Activated CD8-positive, alpha-beta memory T cell treated with anti-CD3 and anti-CD28 coated beads, Interleukin-2, amount 10 ng/mL, durations not matched to agents 7 days and 5 days (primary cell): ENCODE data around the gene RPL21. TPM values are rescaled to one million over a fixed set of nuclear protein-coding genes. Genes with fewer than 3 reads are reported as not detected.
"Not testable (repeated sequence)": the region's sequence is repeated elsewhere in the genome, so short reads cannot be mapped to it uniquely, and the experiment has no call there.

Experiments
- ATAC-seq: fragments of 150-1000 bp; cut with Tn5 transposase; one replicate; pipeline ENCODE4 v1.10.0; 2021; ENCODE audit warnings: moderate library complexity
- CTCF ChIA-PET: fragments of 350-600 bp; sonication (Branson Sonifier 250); formaldehyde crosslinking; loops from one replicate; lab custom pipeline; 2021; ENCODE audit warnings: antibody characterized with exemption; lab: Charles Lee
- DNase-seq: peaks from one replicate; pipeline ENCODE4 v3.0.0-alpha.2; 2020
- H3K27ac Mint-ChIP-seq: one replicate; pipeline ENCODE4 v1.8.0; 2021; ENCODE audit warnings: mild to moderate bottlenecking, mixed read lengths
- H3K27me3 Mint-ChIP-seq: one replicate; pipeline ENCODE4 v1.8.0; 2021; ENCODE audit warnings: mixed read lengths
- H3K36me3 Mint-ChIP-seq: one replicate; pipeline ENCODE4 v1.8.0; 2021; ENCODE audit warnings: mild to moderate bottlenecking, mixed read lengths
- H3K4me1 Mint-ChIP-seq: one replicate; pipeline ENCODE4 v1.8.0; 2021; ENCODE audit warnings: mixed read lengths
- H3K4me3 Mint-ChIP-seq: one replicate; pipeline ENCODE4 v1.8.0; 2021; ENCODE audit warnings: mild to moderate bottlenecking, moderate library complexity, mixed read lengths
- H3K9me3 Mint-ChIP-seq: one replicate; pipeline ENCODE4 v1.8.0; 2022; ENCODE audit warnings: low read depth, mixed read lengths
- total RNA-seq, 2 experiments: library from RNA; stranded (reverse); gene quantifications; one replicate each; pipeline ENCODE4 v1.2.3, GENCODE V29; 2021

Gene RPL21
- 100 to 1,000 TPM; 806 to 916 TPM for total RNA-seq

GRCh38 chr13:27251166-27252091 lies at the start of gene RPL21:
Gene RPL21, plus strand, starts transcription at chr13:27251558. Its CDS starts 2,219 bp downstream, at chr13:27253777.
- ATAC-seq: peak; percentile 92
- no peaks in the 10 kb centered on the region for H3K27me3 Mint-ChIP-seq
- no peaks in the 10 kb centered on the region for H3K9me3 Mint-ChIP-seq
- peaks cover 43% of the 10 kb centered on the region for H3K36me3 Mint-ChIP-seq
- peak within 1 kb of the TSS; percentile 92 for H3K27ac Mint-ChIP-seq
- peaks cover 42% of the 10 kb centered on the region for H3K4me1 Mint-ChIP-seq
- H3K4me3 Mint-ChIP-seq: peak within 1 kb of the TSS; percentile 96
- CTCF ChIA-PET: interaction anchor here (0.8 kb wide), 1 partner anchor 266 kb away, joined by 4 read pairs; no protein-coding TSS in a partner anchor
- peak; percentile 93 for DNase-seq

- Mint-ChIP-seq H3K36me3 (peaks cover 5% of the 10 kb centered on the region), H3K27me3 (peaks cover 8% of the 10 kb centered on the region), H3K4me1 (peaks cover 14% of the 10 kb centered on the region), H3K27ac (no peak overlapping the region), H3K4me3 (no peak overlapping the region), H3K9me3 (no peaks in the 10 kb centered on the region)
- no peak for ATAC-seq
- no peak for DNase-seq
- CTCF ChIA-PET: no interaction called here
Observed at GRCh38 chr13:27201661-27202060, 49.7 kb upstream of the RPL21 start.

DNA sequence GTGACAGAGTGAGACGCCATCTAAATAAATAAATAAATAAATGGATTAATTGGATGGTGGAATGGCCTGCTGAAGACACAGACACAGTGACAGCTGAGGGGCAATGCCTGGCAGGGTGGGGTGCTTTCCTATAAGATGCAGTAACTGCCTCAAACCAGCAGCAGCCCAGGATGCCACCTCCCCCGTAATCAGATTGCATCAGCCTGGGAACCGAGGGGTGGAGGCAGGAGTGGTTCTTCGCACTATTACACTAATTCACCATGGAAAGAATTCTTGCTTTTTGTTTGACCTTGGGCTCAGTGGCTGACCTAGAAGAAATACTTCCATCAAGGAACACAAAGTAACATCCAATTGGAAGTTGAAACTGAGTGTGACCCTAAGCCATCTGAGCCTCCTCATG lies 48.2 kb upstream of the RPL21 start:
- CTCF ChIA-PET: no interaction called here
- H3K4me1 Mint-ChIP-seq: peaks cover 14% of the 10 kb centered on the region
- no peak overlapping the region for H3K4me3 Mint-ChIP-seq
- H3K27ac Mint-ChIP-seq: no peak overlapping the region
- peaks cover 3% of the 10 kb centered on the region for H3K36me3 Mint-ChIP-seq
- H3K27me3 Mint-ChIP-seq: peaks cover 11% of the 10 kb centered on the region
- H3K9me3 Mint-ChIP-seq: no peaks in the 10 kb centered on the region
- no peak for ATAC-seq
- DNase-seq: no peak

- CTCF ChIA-PET: no interaction called here
- H3K27ac Mint-ChIP-seq: no peak overlapping the region
- ATAC-seq (no peak), DNase-seq (no peak)
- H3K27me3 Mint-ChIP-seq: peaks cover 11% of the 10 kb centered on the region
- peaks cover 4% of the 10 kb centered on the region for H3K36me3 Mint-ChIP-seq
- H3K4me1 Mint-ChIP-seq: peaks cover 14% of the 10 kb centered on the region
- no peaks in the 10 kb centered on the region for H3K9me3 Mint-ChIP-seq
- no peak overlapping the region for H3K4me3 Mint-ChIP-seq
Observed at GRCh38 chr13:27203854-27204253, 47.5 kb upstream of the RPL21 start.

DNA sequence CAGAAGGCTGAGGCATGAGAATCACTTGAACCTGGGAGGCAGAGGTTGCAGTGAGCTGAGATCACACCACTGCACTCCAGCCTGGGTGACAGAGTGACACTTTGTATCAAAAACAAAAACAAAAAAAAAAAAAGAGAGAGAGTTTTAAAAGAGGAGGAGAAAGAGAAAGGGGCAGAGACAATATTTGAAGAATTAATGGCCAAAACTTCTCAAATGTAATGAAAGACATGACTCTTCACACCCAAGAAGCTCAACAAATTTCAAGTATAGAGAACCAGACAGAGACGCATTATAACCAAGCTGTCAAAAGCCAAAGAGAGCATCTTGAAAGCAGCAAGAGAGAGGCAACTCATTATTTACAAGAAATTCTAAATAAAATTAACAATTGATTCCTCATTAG lies 42.8 kb upstream of the RPL21 start:
- peaks cover 4% of the 10 kb centered on the region for H3K36me3 Mint-ChIP-seq
- no peak overlapping the region for H3K4me3 Mint-ChIP-seq
- ATAC-seq (no peak), DNase-seq (no peak)
- peaks cover 11% of the 10 kb centered on the region for H3K4me1 Mint-ChIP-seq
- CTCF ChIA-PET: no interaction called here
- peaks cover 11% of the 10 kb centered on the region for H3K27me3 Mint-ChIP-seq
- H3K9me3 Mint-ChIP-seq: peaks cover 3% of the 10 kb centered on the region
- H3K27ac Mint-ChIP-seq: no peak overlapping the region

GRCh38 chr13:27211271-27211670 lies 40.1 kb upstream of the RPL21 start:
- Mint-ChIP-seq H3K9me3 (peaks cover 3% of the 10 kb centered on the region), H3K27ac (no peak overlapping the region), H3K4me1 (peaks cover 11% of the 10 kb centered on the region), H3K36me3 (peaks cover 4% of the 10 kb centered on the region), H3K27me3 (peaks cover 3% of the 10 kb centered on the region), H3K4me3 (no peak overlapping the region)
- DNase-seq (no peak), ATAC-seq (no peak)
- CTCF ChIA-PET: interaction anchor here (0.6 kb wide), 1 partner anchor 35 kb away, joined by 3 read pairs; no protein-coding TSS in a partner anchor

GRCh38 chr13:27211771-27212364 lies 39.5 kb upstream of the RPL21 start:
- no peak for DNase-seq
- peak overlapping the region; percentile 50 for H3K4me3 Mint-ChIP-seq
- peaks cover 4% of the 10 kb centered on the region for H3K36me3 Mint-ChIP-seq
- ATAC-seq: no peak
- CTCF ChIA-PET: interaction anchor here (1.1 to 1.5 kb wide), 2 partner anchors 59 to 147 kb away, joined by 3 to 4 read pairs; partner anchors contain the start of gene RASL11A
- H3K27me3 Mint-ChIP-seq: peaks cover 2% of the 10 kb centered on the region
- no peak overlapping the region for H3K27ac Mint-ChIP-seq
- H3K4me1 Mint-ChIP-seq: peaks cover 11% of the 10 kb centered on the region
- peaks cover 3% of the 10 kb centered on the region for H3K9me3 Mint-ChIP-seq

- H3K27me3 Mint-ChIP-seq, DNase-seq, ATAC-seq, H3K36me3 Mint-ChIP-seq, H3K9me3 Mint-ChIP-seq, H3K4me3 Mint-ChIP-seq, H3K27ac Mint-ChIP-seq: not testable (repeated sequence)
- H3K4me1 Mint-ChIP-seq: peaks cover 11% of the 10 kb centered on the region
- CTCF ChIA-PET: interaction anchor here (1.5 kb wide), 1 partner anchor 57 kb away, joined by 4 read pairs; the partner anchor contains the start of gene RASL11A
Observed at GRCh38 chr13:27213386-27213785, 38.0 kb upstream of the RPL21 start.

GRCh38 chr13:27217791-27218190 lies 33.6 kb upstream of the RPL21 start:
- ATAC-seq, CTCF ChIA-PET: not testable (repeated sequence)

GRCh38 chr13:27218861-27219260 lies 32.5 kb upstream of the RPL21 start:
- peaks cover 12% of the 10 kb centered on the region for H3K36me3 Mint-ChIP-seq
- H3K27ac Mint-ChIP-seq, H3K4me3 Mint-ChIP-seq, DNase-seq, CTCF ChIA-PET, H3K4me1 Mint-ChIP-seq, H3K9me3 Mint-ChIP-seq, ATAC-seq: not testable (repeated sequence)
- peaks cover 15% of the 10 kb centered on the region for H3K27me3 Mint-ChIP-seq

More at GRCh38 chr13:27217791-27218190, 33.6 kb upstream of the RPL21 start:
- H3K36me3 Mint-ChIP-seq: peaks cover 12% of the 10 kb centered on the region
- H3K9me3 Mint-ChIP-seq, H3K4me1 Mint-ChIP-seq, H3K4me3 Mint-ChIP-seq, H3K27me3 Mint-ChIP-seq, DNase-seq, H3K27ac Mint-ChIP-seq: not testable (repeated sequence)

GRCh38 chr13:27219611-27220010 lies 31.7 kb upstream of the RPL21 start:
- H3K4me1 Mint-ChIP-seq: no peaks in the 10 kb centered on the region
- peaks cover 15% of the 10 kb centered on the region for H3K27me3 Mint-ChIP-seq
- no peak overlapping the region for H3K27ac Mint-ChIP-seq
- DNase-seq: no peak
- no peak for ATAC-seq
- H3K4me3 Mint-ChIP-seq: no peak overlapping the region
- no peaks in the 10 kb centered on the region for H3K9me3 Mint-ChIP-seq
- CTCF ChIA-PET: no interaction called here
- peaks cover 12% of the 10 kb centered on the region for H3K36me3 Mint-ChIP-seq

GRCh38 chr13:27222100-27222499 lies 29.3 kb upstream of the RPL21 start:
- ATAC-seq, H3K9me3 Mint-ChIP-seq, DNase-seq, H3K4me3 Mint-ChIP-seq, H3K27ac Mint-ChIP-seq, H3K4me1 Mint-ChIP-seq: not testable (repeated sequence)
- CTCF ChIA-PET: interaction anchor here (0.8 kb wide), 1 partner anchor 255 kb away, joined by 3 read pairs; no protein-coding TSS in a partner anchor
- Mint-ChIP-seq H3K27me3 (peaks cover 28% of the 10 kb centered on the region), H3K36me3 (peaks cover 12% of the 10 kb centered on the region)

- H3K9me3 Mint-ChIP-seq: peaks cover under 1% of the 10 kb centered on the region
- H3K36me3 Mint-ChIP-seq: peaks cover 2% of the 10 kb centered on the region
- H3K27ac Mint-ChIP-seq: no peak overlapping the region
- no peak overlapping the region for H3K4me3 Mint-ChIP-seq
- peaks cover 38% of the 10 kb centered on the region for H3K27me3 Mint-ChIP-seq
- CTCF ChIA-PET: no interaction called here
- peaks cover 3% of the 10 kb centered on the region for H3K4me1 Mint-ChIP-seq
- ATAC-seq: no peak
- DNase-seq: no peak
Observed at GRCh38 chr13:27226991-27227390, 24.4 kb upstream of the RPL21 start.
